SK-N-SH (cell line): ENCODE measurements around the gene NXNL1. TPM values are rescaled to one million over a fixed set of nuclear protein-coding genes. Genes with fewer than 3 reads are reported as not detected.
"Not testable (repeated sequence)": the region's sequence is repeated elsewhere in the genome, so short reads cannot be mapped to it uniquely, and the experiment has no call there.

Experiments
- CTCF ChIA-PET: fragments of 300-600, 350-600 bp; formaldehyde crosslinking; extraction: SDS; loops from one replicate; lab custom pipeline; 2021; lab: Yijun Ruan, JAX
- POLR2A ChIA-PET: fragments of 350-600 bp; sonication (Branson Sonifier 250); formaldehyde crosslinking; extraction: SDS; loops from one replicate; lab custom pipeline; 2020; ENCODE audit warnings: antibody characterized with exemption, inconsistent platforms; lab: Yijun Ruan, JAX
- DNase-seq: peaks from one replicate; pipeline ENCODE4 v3.0.0; 2012
- H2AFZ ChIP-seq: fragments of 200-600 bp; sonication (generic); 2 replicates; pipeline ENCODE4 v1.8.1; 2016; ENCODE audit warnings: antibody characterized with exemption, mild to moderate bottlenecking, low read depth
- H3F3A ChIP-seq: fragments of 200-600 bp; sonication (generic); replicated peaks from 2 replicates; pipeline ENCODE3; 2016; ENCODE audit warnings: antibody characterized with exemption, mild to moderate bottlenecking; ENCODE audit not compliant: insufficient read depth
- H3K27ac ChIP-seq, 2 experiments: fragments of 200-500 bp in 1 of 2; fragments of 200-600 bp in 1 of 2; sonication (Bioruptor generic) in 1 of 2; sonication (generic), shearing (Covaris generic) in 1 of 2; 2 replicates each; pipeline versions ENCODE4 v1.5.1 to v1.6.1; 2014 to 2016; ENCODE audit warnings: low read depth in 2 of 2, inconsistent platforms in 1 of 2, low read length in 1 of 2, mild to moderate bottlenecking in 1 of 2, mixed read lengths in 1 of 2
- H3K27me3 ChIP-seq: fragments of 200-600 bp; sonication (generic), shearing (Covaris generic); 2 replicates; pipeline ENCODE4 v1.6.1; 2016; ENCODE audit warnings: mixed run types; ENCODE audit not compliant: insufficient read depth
- H3K36me3 ChIP-seq, 2 experiments: fragments of 200-500 bp in 1 of 2; fragments of 200-600 bp in 1 of 2; sonication (Bioruptor generic) in 1 of 2; sonication (generic) in 1 of 2; replicated peaks in 1 of 2; 2 replicates each; pipeline versions ENCODE3 to v1.5.1; 2014 to 2016; ENCODE audit warnings: low read length in 1 of 2, mild to moderate bottlenecking in 1 of 2; ENCODE audit not compliant: insufficient read depth in 2 of 2, control insufficient read depth in 1 of 2
- H3K4me1 ChIP-seq, 2 experiments: fragments of 200-500 bp in 1 of 2; fragments of 200-600 bp in 1 of 2; sonication (Bioruptor generic) in 1 of 2; sonication (generic), shearing (Covaris generic) in 1 of 2; 2 replicates each; pipeline versions ENCODE4 v1.5.1 to v1.6.1; 2014 to 2016; ENCODE audit warnings: low read depth in 1 of 2, low read length in 1 of 2, mixed run types in 1 of 2; ENCODE audit not compliant: insufficient read depth in 2 of 2, control insufficient read depth in 1 of 2
- H3K4me2 ChIP-seq: fragments of 200-600 bp; sonication (generic), shearing (Covaris generic); 2 replicates; pipeline ENCODE4 v1.6.1; 2017; ENCODE audit warnings: mixed run types
- H3K4me3 ChIP-seq, 2 experiments: fragments of 200-500 bp in 1 of 2; fragments of 200-600 bp in 1 of 2; sonication (Bioruptor generic) in 1 of 2; sonication (generic), shearing (Covaris generic) in 1 of 2; 2 replicates each; pipeline versions ENCODE4 v1.5.1 to v1.8.1; 2014 to 2016; ENCODE audit warnings: low read depth in 2 of 2, inconsistent platforms in 1 of 2, low read length in 1 of 2, mild to moderate bottlenecking in 1 of 2, mixed read lengths in 1 of 2, moderate library complexity in 1 of 2
- H3K79me2 ChIP-seq: fragments of 200-600 bp; sonication (generic); 2 replicates; pipeline ENCODE4 v1.8.1; 2017; ENCODE audit warnings: mild to moderate bottlenecking; ENCODE audit not compliant: insufficient read depth
- H3K9ac ChIP-seq: fragments of 200-600 bp; sonication (generic); 2 replicates; pipeline ENCODE4 v1.6.1; 2017; ENCODE audit warnings: mixed run types
- H3K9me2 ChIP-seq: fragments of 200-600 bp; sonication (generic); 2 replicates; pipeline ENCODE4 v1.6.1; 2017; ENCODE audit warnings: mixed run types
- H3K9me3 ChIP-seq: fragments of 200-600 bp; sonication (generic); 2 replicates; pipeline ENCODE4 v1.6.1; 2017; ENCODE audit warnings: mixed run types, mild to moderate bottlenecking, moderate library complexity
- H4K20me1 ChIP-seq: fragments of 200-600 bp; sonication (generic); 2 replicates; pipeline ENCODE4 v1.6.1; 2017; ENCODE audit warnings: mild to moderate bottlenecking, mixed run types; ENCODE audit not compliant: insufficient read depth
- FOXM1 ChIP-seq: IDR thresholded peaks from 2 replicates; pipeline ENCODE4 v1.4.0; 2012; ENCODE audit warnings: low read depth, mild to moderate bottlenecking
- MEF2A ChIP-seq: IDR thresholded peaks from 2 replicates; pipeline ENCODE4 v1.4.0; 2012; ENCODE audit warnings: low read depth, borderline replicate concordance
- MXI1 ChIP-seq: IDR thresholded peaks from 2 replicates; pipeline ENCODE4 v1.6.1; 2012; ENCODE audit warnings: mild to moderate bottlenecking, low read depth, low read length, improper control_type of control experiment
- NRF1 ChIP-seq: IDR thresholded peaks from 2 replicates; pipeline ENCODE4 v1.6.1; 2012; ENCODE audit warnings: low read depth, mild to moderate bottlenecking, low read length
- POLR2AphosphoS5 ChIP-seq: IDR thresholded peaks from 2 replicates; pipeline ENCODE4 v1.6.1; 2012; ENCODE audit warnings: low read depth, low read length
- RCOR1 ChIP-seq: fragments of 150-350 bp; IDR thresholded peaks from 2 replicates; pipeline ENCODE4 v1.6.1; 2017; ENCODE audit warnings: antibody characterized with exemption, low read length
- RXRA ChIP-seq: IDR thresholded peaks from 2 replicates; pipeline ENCODE4 v1.4.0; 2012; ENCODE audit warnings: low read depth, mild to moderate bottlenecking, borderline replicate concordance
- SIN3A ChIP-seq: IDR thresholded peaks from 2 replicates; pipeline ENCODE4 v1.6.1; 2012; ENCODE audit warnings: low read depth, mild to moderate bottlenecking, low read length, moderate library complexity, borderline replicate concordance
- TAF1 ChIP-seq: IDR thresholded peaks from 2 replicates; pipeline ENCODE4 v1.6.1; 2012; ENCODE audit warnings: low read depth, mild to moderate bottlenecking, low read length, moderate library complexity, borderline replicate concordance
- TEAD4 ChIP-seq: IDR thresholded peaks from 2 replicates; pipeline ENCODE4 v1.4.0; 2012; ENCODE audit warnings: mild to moderate bottlenecking, borderline replicate concordance; ENCODE audit not compliant: insufficient read depth
- WGBS: methylation state at CpG from one replicate; pipeline ENCODE4 v1.1.6; 2017; ENCODE audit warnings: low lambda C conversion rate; 5-methylcytosine and 5-hydroxymethylcytosine counted together
- polyA plus RNA-seq, 3 experiments: library from polyadenylated mRNA; depleted of rRNA; stranded (reverse); fragments of >200 nt; gene quantifications; 2 replicates each; pipeline ENCODE4 v1.2.3, GENCODE V29; 2012
- TF ChIP-seq, protein P1 (sequence below): IDR thresholded peaks from 2 replicates; pipeline ENCODE4 v1.6.1; 2012; ENCODE audit warnings: mild to moderate bottlenecking, low read depth, low read length, moderate library complexity
- TF ChIP-seq, protein P2 (sequence below): IDR thresholded peaks from 2 replicates; pipeline ENCODE4 v1.4.0; 2012; ENCODE audit warnings: low read depth, borderline replicate concordance

Gene NXNL1, protein sequence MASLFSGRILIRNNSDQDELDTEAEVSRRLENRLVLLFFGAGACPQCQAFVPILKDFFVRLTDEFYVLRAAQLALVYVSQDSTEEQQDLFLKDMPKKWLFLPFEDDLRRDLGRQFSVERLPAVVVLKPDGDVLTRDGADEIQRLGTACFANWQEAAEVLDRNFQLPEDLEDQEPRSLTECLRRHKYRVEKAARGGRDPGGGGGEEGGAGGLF
- not detected in 2 replicates for polyA plus RNA-seq (2012; rRNA removed)
- polyA plus RNA-seq (2012; cell fraction: cytosol; rRNA removed): not detected in 2 replicates
- not detected in 2 replicates for polyA plus RNA-seq (2012; cell fraction: nucleus; rRNA removed)

DNA sequence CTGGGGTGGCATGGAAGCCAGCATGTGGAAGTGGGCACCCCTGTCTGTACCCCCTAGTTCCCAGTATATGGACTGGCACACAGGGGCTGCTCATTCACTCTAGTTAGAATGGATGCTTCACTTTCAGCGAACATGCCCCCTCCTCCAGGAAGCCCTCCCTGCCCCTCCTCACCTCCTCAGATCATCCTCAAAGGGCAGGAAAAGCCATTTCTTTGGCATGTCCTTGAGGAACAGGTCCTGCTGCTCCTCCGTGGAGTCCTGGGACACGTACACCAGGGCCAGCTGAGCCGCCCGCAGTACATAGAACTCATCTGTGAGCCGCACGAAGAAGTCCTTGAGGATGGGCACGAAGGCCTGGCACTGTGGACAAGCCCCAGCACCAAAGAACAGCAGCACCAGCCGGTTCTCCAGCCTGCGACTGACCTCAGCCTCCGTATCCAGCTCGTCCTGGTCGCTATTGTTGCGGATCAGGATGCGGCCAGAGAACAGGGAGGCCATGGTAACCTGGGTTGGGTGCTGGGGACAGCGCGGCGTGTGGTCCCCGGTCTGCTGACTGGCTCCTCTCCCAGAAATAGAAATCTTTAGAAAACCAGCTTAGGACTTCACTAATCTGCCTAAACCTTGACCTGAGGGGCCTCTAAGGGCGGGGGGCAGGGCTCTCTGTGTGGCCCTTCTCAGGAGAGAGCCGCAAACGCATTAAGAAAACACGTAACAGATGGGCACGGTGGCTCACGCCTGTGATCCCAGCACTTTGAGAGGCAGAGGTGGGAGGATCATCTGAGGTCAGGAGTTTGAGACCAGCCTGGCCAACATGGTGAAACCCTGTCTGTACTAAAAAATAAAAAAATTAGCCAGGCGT is at the start of gene NXNL1:
Gene NXNL1, minus strand, starts transcription at position 555 of the 859 bp plus-strand sequence. Its CDS starts 57 bp downstream, at position 498.
- no peaks in the 10 kb centered on the region for H3K9me2 ChIP-seq
- H3K36me3 ChIP-seq: no peaks in the 10 kb centered on the region
- POLR2A ChIA-PET: interaction anchor here (0.6 kb wide), 1 partner anchor 128 kb away, joined by 3 read pairs; no protein-coding TSS in a partner anchor
- no peaks in the 10 kb centered on the region for H3F3A ChIP-seq
- H4K20me1 ChIP-seq: no peaks in the 10 kb centered on the region
- no peak within 1 kb of the TSS for H3K9ac ChIP-seq
- H3K9me3 ChIP-seq: no peaks in the 10 kb centered on the region
- DNase-seq: no peak
- WGBS: 81% methylated on average over 26 of the region's 26 CpGs
- H3K79me2 ChIP-seq: no peaks in the 10 kb centered on the region
- no peak for TF ChIP-seq MXI1
- no peak for TF ChIP-seq RXRA
- no peak for TF ChIP-seq RCOR1
- TF ChIP-seq POLR2AphosphoS5: no peak
- TF ChIP-seq TAF1: no peak
- TF ChIP-seq SIN3A: no peak
- no peak for TF ChIP-seq TEAD4
- TF ChIP-seq NRF1: no peak
- TF ChIP-seq MEF2A: no peak
- TF ChIP-seq, protein P1, sequence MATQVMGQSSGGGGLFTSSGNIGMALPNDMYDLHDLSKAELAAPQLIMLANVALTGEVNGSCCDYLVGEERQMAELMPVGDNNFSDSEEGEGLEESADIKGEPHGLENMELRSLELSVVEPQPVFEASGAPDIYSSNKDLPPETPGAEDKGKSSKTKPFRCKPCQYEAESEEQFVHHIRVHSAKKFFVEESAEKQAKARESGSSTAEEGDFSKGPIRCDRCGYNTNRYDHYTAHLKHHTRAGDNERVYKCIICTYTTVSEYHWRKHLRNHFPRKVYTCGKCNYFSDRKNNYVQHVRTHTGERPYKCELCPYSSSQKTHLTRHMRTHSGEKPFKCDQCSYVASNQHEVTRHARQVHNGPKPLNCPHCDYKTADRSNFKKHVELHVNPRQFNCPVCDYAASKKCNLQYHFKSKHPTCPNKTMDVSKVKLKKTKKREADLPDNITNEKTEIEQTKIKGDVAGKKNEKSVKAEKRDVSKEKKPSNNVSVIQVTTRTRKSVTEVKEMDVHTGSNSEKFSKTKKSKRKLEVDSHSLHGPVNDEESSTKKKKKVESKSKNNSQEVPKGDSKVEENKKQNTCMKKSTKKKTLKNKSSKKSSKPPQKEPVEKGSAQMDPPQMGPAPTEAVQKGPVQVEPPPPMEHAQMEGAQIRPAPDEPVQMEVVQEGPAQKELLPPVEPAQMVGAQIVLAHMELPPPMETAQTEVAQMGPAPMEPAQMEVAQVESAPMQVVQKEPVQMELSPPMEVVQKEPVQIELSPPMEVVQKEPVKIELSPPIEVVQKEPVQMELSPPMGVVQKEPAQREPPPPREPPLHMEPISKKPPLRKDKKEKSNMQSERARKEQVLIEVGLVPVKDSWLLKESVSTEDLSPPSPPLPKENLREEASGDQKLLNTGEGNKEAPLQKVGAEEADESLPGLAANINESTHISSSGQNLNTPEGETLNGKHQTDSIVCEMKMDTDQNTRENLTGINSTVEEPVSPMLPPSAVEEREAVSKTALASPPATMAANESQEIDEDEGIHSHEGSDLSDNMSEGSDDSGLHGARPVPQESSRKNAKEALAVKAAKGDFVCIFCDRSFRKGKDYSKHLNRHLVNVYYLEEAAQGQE: no peak
- TF ChIP-seq, protein P2, sequence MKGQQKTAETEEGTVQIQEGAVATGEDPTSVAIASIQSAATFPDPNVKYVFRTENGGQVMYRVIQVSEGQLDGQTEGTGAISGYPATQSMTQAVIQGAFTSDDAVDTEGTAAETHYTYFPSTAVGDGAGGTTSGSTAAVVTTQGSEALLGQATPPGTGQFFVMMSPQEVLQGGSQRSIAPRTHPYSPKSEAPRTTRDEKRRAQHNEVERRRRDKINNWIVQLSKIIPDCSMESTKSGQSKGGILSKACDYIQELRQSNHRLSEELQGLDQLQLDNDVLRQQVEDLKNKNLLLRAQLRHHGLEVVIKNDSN: no peak
- no peak for TF ChIP-seq FOXM1
- TF ChIP-seq, all 33 proteins: peak for 0
- H2AFZ ChIP-seq: no peak within 1 kb of the TSS
- no peaks in the 10 kb centered on the region; a peak in 1 of 4 replicates for H3K4me1 ChIP-seq
- no peak within 1 kb of the TSS for H3K4me3 ChIP-seq
- H3K4me2 ChIP-seq: no peak within 1 kb of the TSS
- CTCF ChIA-PET: interaction anchor here (0.6 to 2.6 kb wide), 8 partner anchors 12 to 145 kb away, joined by 3 to 13 read pairs (median 3); partner anchors contain the start of genes CCDC194 and TMEM221
- H3K27ac ChIP-seq: no peak within 1 kb of the TSS
- H3K27me3 ChIP-seq: peaks cover 26% of the 10 kb centered on the region

DNA sequence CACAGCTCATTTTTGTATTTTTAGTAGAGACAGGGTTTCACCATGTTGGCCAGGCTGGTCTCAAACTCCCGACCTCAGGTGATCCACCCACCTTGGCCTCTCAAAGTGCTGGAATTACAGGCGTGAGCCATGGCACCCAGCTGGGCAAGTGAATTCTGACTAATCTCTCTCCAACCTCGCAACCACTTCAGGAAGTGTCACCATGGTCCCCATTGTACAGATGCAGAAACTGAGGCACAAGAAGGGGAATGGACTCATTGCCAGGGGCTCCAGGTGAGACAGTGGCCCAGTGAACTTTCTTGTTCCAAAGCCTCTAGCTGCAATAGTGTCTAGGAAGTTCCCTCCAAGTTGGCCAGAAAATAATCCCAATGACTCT is 47.8 kb upstream of the NXNL1 start:
- H4K20me1 ChIP-seq, H3K4me3 ChIP-seq, H3K9ac ChIP-seq, H3K4me1 ChIP-seq, H3K27me3 ChIP-seq, H3K4me2 ChIP-seq, H2AFZ ChIP-seq, H3K9me3 ChIP-seq, H3K36me3 ChIP-seq, H3K9me2 ChIP-seq, DNase-seq: not testable (repeated sequence)
- CTCF ChIA-PET: interaction anchor here (1.3 kb wide), 1 partner anchor 13 kb away, joined by 5 read pairs; no protein-coding TSS in a partner anchor
- Histone ChIP-seq H3K79me2 (peaks cover 69% of the 10 kb centered on the region), H3F3A (peaks cover 21% of the 10 kb centered on the region), H3K27ac (peak overlapping the region in 1 of 2 experiments; percentile 82; a peak in 2 of 4 replicates)
- POLR2A ChIA-PET: interaction anchor here (0.6 kb wide), 1 partner anchor 34 kb away, joined by 3 read pairs; no protein-coding TSS in a partner anchor
- 95% methylated on average over 3 of the region's 3 CpGs for WGBS
